GM23338 (cell line): ENCODE data around the gene GSG1L. TPM values are rescaled to one million over a fixed set of nuclear protein-coding genes. Genes with fewer than 3 reads are reported as not detected.

Experiments
- ATAC-seq: fragments of 200-7000 bp; cut with Tn5 transposase; 3 replicates; pipeline ENCODE4 v1.9.1; 2020
- DNase-seq: peaks from one replicate; pipeline ENCODE4 v3.0.0-alpha.2; 2015; ENCODE audit warnings: low spot score
- H2AFZ ChIP-seq: fragments of 200-600 bp; sonication (generic); 2 replicates; pipeline ENCODE4 v1.8.0; 2016; ENCODE audit warnings: antibody characterized with exemption, mild to moderate bottlenecking, moderate library complexity
- H3F3A ChIP-seq: fragments of 200-600 bp; sonication (generic); replicated peaks from 2 replicates; pipeline ENCODE4 v1.8.0; 2017; ENCODE audit warnings: antibody characterized with exemption, mixed run types, low read depth
- H3K27ac ChIP-seq: fragments of 200-600 bp; sonication (generic); 2 replicates; pipeline ENCODE4 v1.6.1; 2016; ENCODE audit warnings: low read depth
- H3K27me3 ChIP-seq: fragments of 200-600 bp; sonication (generic); 2 replicates; pipeline ENCODE4 v1.8.0; 2016; ENCODE audit warnings: mild to moderate bottlenecking, mixed run types, moderate library complexity; ENCODE audit not compliant: insufficient read depth
- H3K36me3 ChIP-seq: fragments of 200-600 bp; sonication (generic); 2 replicates; pipeline ENCODE4 v1.8.0; 2016; ENCODE audit warnings: mild to moderate bottlenecking; ENCODE audit not compliant: insufficient read depth
- H3K4me1 ChIP-seq: fragments of 200-600 bp; sonication (generic); 2 replicates; pipeline ENCODE4 v1.8.0; 2016; ENCODE audit warnings: mild to moderate bottlenecking, moderate library complexity; ENCODE audit not compliant: insufficient read depth
- H3K4me2 ChIP-seq: fragments of 200-600 bp; sonication (generic); 2 replicates; pipeline ENCODE4 v1.7.1; 2017; ENCODE audit warnings: mixed run types
- H3K4me3 ChIP-seq: fragments of 200-600 bp; sonication (generic); 2 replicates; pipeline ENCODE4 v1.6.1; 2016; ENCODE audit warnings: mixed run types
- H3K79me2 ChIP-seq: fragments of 200-600 bp; sonication (generic); replicated peaks from 2 replicates; pipeline ENCODE4 v1.8.0; 2017; ENCODE audit warnings: mild to moderate bottlenecking; ENCODE audit not compliant: insufficient read depth
- H3K9me2 ChIP-seq: fragments of 200-600 bp; sonication (generic); 2 replicates; pipeline ENCODE4 v1.8.0; 2017; ENCODE audit not compliant: insufficient read depth
- H4K20me1 ChIP-seq: fragments of 200-600 bp; sonication (generic); replicated peaks from 2 replicates; pipeline ENCODE4 v1.8.0; 2017; ENCODE audit warnings: mild to moderate bottlenecking; ENCODE audit not compliant: insufficient read depth
- H3K27ac Mint-ChIP-seq: 2 replicates; pipeline ENCODE4 v1.8.0; 2020; ENCODE audit warnings: inconsistent platforms, mild to moderate bottlenecking, moderate library complexity, mixed read lengths
- H3K27me3 Mint-ChIP-seq: 3 replicates; pipeline ENCODE4 v1.8.0; 2022; ENCODE audit warnings: low read depth, mild to moderate bottlenecking, moderate library complexity, mixed read lengths, inconsistent platforms; ENCODE audit not compliant: insufficient read depth, poor library complexity
- H3K36me3 Mint-ChIP-seq: 3 replicates; pipeline ENCODE4 v1.8.0; 2021; ENCODE audit warnings: low read depth, mild to moderate bottlenecking, inconsistent platforms, moderate library complexity, mixed read lengths
- H3K4me1 Mint-ChIP-seq: 3 replicates; pipeline ENCODE4 v1.8.0; 2020; ENCODE audit warnings: mild to moderate bottlenecking, inconsistent platforms, mixed read lengths
- H3K4me3 Mint-ChIP-seq: 3 replicates; pipeline ENCODE4 v1.8.0; 2021; ENCODE audit warnings: moderate library complexity, mild to moderate bottlenecking, inconsistent platforms, mixed read lengths
- H3K9me3 Mint-ChIP-seq: 3 replicates; pipeline ENCODE4 v1.8.0; 2020; ENCODE audit warnings: moderate library complexity, mild to moderate bottlenecking, inconsistent platforms, mixed read lengths
- CTCF ChIP-seq, 2 experiments: fragments of 200-600 bp in 1 of 2; sonication (generic) in 1 of 2; conservative IDR thresholded peaks; 2 replicates each; pipeline versions ENCODE4 v1.5.1 to v1.6.1; 2016 to 2017; ENCODE audit warnings: antibody characterized with exemption in 2 of 2, low read depth in 2 of 2, mild to moderate bottlenecking in 2 of 2, moderate library complexity in 1 of 2
- ETS1 ChIP-seq: IDR thresholded peaks from 2 replicates; pipeline ENCODE4 v1.6.1; 2016; ENCODE audit warnings: antibody characterized with exemption
- EZH2 ChIP-seq: fragments of 200-600 bp; sonication (generic); IDR thresholded peaks from one replicate; pipeline ENCODE4 v1.8.0; 2017; ENCODE audit warnings: antibody characterized with exemption, mild to moderate bottlenecking, low read depth; ENCODE audit not compliant: unreplicated experiment
- JUNB ChIP-seq: IDR thresholded peaks from one replicate; pipeline ENCODE4 v1.6.1; 2016; ENCODE audit warnings: antibody characterized with exemption; ENCODE audit not compliant: unreplicated experiment
- REST ChIP-seq: IDR thresholded peaks from one replicate; pipeline ENCODE4 v1.6.1; 2018; ENCODE audit warnings: antibody characterized with exemption; ENCODE audit not compliant: unreplicated experiment
- ZNF462 ChIP-seq: fragments of 250-450 bp; sonication (Bioruptor Pico); IDR thresholded peaks from 2 replicates; pipeline ENCODE4 v1.5.0; 2020; ENCODE audit warnings: mild to moderate bottlenecking, moderate library complexity
- polyA plus RNA-seq: library from polyadenylated mRNA; unstranded; fragments of >200 nt; fragmentation: Nextera tagmentation; extraction: Ambion mirVana; gene quantifications from 2 replicates; pipeline ENCODE4 v1.2.1, GENCODE V29; 2016
- total RNA-seq: library from RNA; depleted of rRNA; stranded (reverse); fragments of >200 nt; shearing (Covaris generic); gene quantifications from 2 replicates; pipeline ENCODE4 v1.2.3, GENCODE V29; 2014

The GSG1L gene
- total and polyA plus RNA-seq, 2 experiments from 2014 or later = 0.36 to 0.63 TPM

GRCh38 chr16:27787665-27788064, 275.8 kb downstream of the GSG1L start:
- H3K9me3 Mint-ChIP-seq = no peaks in the 10 kb centered on the region
- Histone ChIP-seq H2AFZ (no peak overlapping the region), H3K36me3 (no peaks in the 10 kb centered on the region), H3K4me2 (no peak overlapping the region), H3K9me2 (0 out of 2 replicates have a peak, but pooled peaks cover 13% of the 10 kb centered on the region), H3K27me3 (no peaks in the 10 kb centered on the region), H3F3A (no peaks in the 10 kb centered on the region), H3K27ac (no peak overlapping the region), H4K20me1 (no peaks in the 10 kb centered on the region; the same call in 1 of the 2 replicates), H3K4me1 (no peaks in the 10 kb centered on the region), H3K79me2 (no peaks in the 10 kb centered on the region), H3K4me3 (no peak overlapping the region)
- H3K4me1 Mint-ChIP-seq = no peaks in the 10 kb centered on the region
- H3K27me3 Mint-ChIP-seq = peaks cover 4% of the 10 kb centered on the region
- DNase-seq (no peak), ATAC-seq (no peak)
- TF ChIP-seq EZH2 (no peak), JUNB (no peak), REST (no peak), CTCF (conservative IDR thresholded peaks at IDR 0.05; ENCODE audit: low read depth in 2 of 2) (no peak), ZNF462 (CRISPR knock-in tag) (no peak), ETS1 (no peak)
- H3K4me3 Mint-ChIP-seq = no peak overlapping the region
- H3K36me3 Mint-ChIP-seq = no peaks in the 10 kb centered on the region
- no peak overlapping the region for H3K27ac Mint-ChIP-seq
